ENCODE results near the gene PLEKHM2. TPM values are rescaled to one million over a fixed set of nuclear protein-coding genes. Genes with fewer than 3 reads are reported as not detected.

PLEKHM2 gene
- total RNA-seq, 1 donor from 2014 or later: 16.7 TPM

DNA sequence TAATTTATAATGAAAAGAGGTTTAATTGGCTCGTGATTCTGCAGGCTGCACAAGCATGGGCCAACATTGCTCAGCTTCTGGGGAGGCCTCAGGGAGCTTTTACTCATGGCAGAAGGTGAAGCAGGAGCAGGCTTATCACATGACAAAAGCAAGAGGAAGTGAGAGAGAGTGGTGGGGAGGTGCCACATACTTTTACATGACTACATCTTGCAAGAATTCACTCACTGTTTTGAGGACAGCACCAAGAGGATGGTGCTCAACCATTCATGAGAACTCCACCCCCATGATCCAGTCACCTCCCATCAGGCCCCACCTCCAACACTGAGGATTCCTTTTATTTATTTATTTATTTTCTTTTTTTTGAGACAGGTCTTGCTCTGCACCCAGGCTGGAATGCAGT lies 5.5 kb upstream of the PLEKHM2 start:
- H3K9me3 Mint-ChIP-seq: peaks cover 4% of the 10 kb centered on the region
- H3K79me2 ChIP-seq (ENCODE audit: low read depth): no peaks in the 10 kb centered on the region
- H3K36me3 Mint-ChIP-seq: no peaks in the 10 kb centered on the region
- H3K4me3 ChIP-seq: no peak overlapping the region
- H3K27ac ChIP-seq: no peak overlapping the region
- no peaks in the 10 kb centered on the region for H3F3A ChIP-seq (ENCODE audit: low read depth)
- H3K9me3 ChIP-seq (ENCODE audit: low read depth): no peaks in the 10 kb centered on the region
- H3K4me2 ChIP-seq: no peak overlapping the region
- peaks cover under 1% of the 10 kb centered on the region for H3K4me1 ChIP-seq
- no peak overlapping the region for H2AFZ ChIP-seq (replicated peaks)
- no peaks in the 10 kb centered on the region for H4K20me1 ChIP-seq (ENCODE audit: low read depth)
- H3K9ac ChIP-seq: no peak overlapping the region
- H3K36me3 ChIP-seq: no peaks in the 10 kb centered on the region
- no peaks in the 10 kb centered on the region for H3K27me3 ChIP-seq
- H3K4me1 Mint-ChIP-seq: peaks cover 5% of the 10 kb centered on the region
- DNase-seq (ENCODE audit: low spot score): no peak
- no peak overlapping the region for H3K4me3 Mint-ChIP-seq
- peaks cover 6% of the 10 kb centered on the region for H3K27me3 Mint-ChIP-seq (ENCODE audit: insufficient read depth, low read depth)
- TF ChIP-seq EZH2phosphoT487 (IDR thresholded peaks at IDR 0.05) (no peak), EZH2 (IDR thresholded peaks at IDR 0.05) (no peak)
- TF ChIP-seq, protein P1, sequence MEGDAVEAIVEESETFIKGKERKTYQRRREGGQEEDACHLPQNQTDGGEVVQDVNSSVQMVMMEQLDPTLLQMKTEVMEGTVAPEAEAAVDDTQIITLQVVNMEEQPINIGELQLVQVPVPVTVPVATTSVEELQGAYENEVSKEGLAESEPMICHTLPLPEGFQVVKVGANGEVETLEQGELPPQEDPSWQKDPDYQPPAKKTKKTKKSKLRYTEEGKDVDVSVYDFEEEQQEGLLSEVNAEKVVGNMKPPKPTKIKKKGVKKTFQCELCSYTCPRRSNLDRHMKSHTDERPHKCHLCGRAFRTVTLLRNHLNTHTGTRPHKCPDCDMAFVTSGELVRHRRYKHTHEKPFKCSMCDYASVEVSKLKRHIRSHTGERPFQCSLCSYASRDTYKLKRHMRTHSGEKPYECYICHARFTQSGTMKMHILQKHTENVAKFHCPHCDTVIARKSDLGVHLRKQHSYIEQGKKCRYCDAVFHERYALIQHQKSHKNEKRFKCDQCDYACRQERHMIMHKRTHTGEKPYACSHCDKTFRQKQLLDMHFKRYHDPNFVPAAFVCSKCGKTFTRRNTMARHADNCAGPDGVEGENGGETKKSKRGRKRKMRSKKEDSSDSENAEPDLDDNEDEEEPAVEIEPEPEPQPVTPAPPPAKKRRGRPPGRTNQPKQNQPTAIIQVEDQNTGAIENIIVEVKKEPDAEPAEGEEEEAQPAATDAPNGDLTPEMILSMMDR (IDR thresholded peaks at IDR 0.05): no peak
- H3K27ac Mint-ChIP-seq: no peak overlapping the region

DNA sequence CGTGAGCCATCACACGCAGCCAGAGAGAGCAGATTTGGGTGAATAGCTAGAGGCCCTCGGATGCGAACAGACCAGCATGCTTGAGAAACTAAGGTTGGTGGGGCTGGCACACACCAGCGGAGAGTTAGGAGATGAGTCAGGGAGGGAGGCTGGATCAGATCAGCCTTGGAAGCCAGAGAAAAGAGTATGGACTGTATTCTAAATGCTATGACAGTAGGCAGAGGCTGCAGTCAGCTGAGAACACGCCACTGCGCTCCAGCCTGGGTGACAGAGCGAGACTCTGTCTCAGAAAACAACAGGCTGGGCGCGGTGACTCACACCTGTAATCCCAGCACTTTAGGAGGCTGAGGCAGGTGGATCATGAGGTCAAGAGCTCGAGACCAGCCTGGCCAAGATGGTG lies 4.0 kb upstream of the PLEKHM2 start:
- Mint-ChIP-seq H3K27ac (no peak overlapping the region), H3K27me3 (ENCODE audit: insufficient read depth, low read depth) (peaks cover 6% of the 10 kb centered on the region), H3K4me3 (no peak overlapping the region), H3K36me3 (peaks cover 2% of the 10 kb centered on the region), H3K9me3 (peaks cover 4% of the 10 kb centered on the region), H3K4me1 (peaks cover 7% of the 10 kb centered on the region)
- Histone ChIP-seq H3K27me3 (no peaks in the 10 kb centered on the region), H3K36me3 (no peaks in the 10 kb centered on the region), H4K20me1 (ENCODE audit: low read depth) (peaks cover 2% of the 10 kb centered on the region), H3K9ac (no peak overlapping the region), H3K79me2 (ENCODE audit: low read depth) (peaks cover 12% of the 10 kb centered on the region), H2AFZ (replicated peaks) (no peak overlapping the region), H3F3A (ENCODE audit: low read depth) (no peaks in the 10 kb centered on the region), H3K4me1 (peaks cover 5% of the 10 kb centered on the region), H3K9me3 (ENCODE audit: low read depth) (no peaks in the 10 kb centered on the region), H3K27ac (no peak overlapping the region), H3K4me2 (no peak overlapping the region), H3K4me3 (no peak overlapping the region)
- no peak for DNase-seq (ENCODE audit: low spot score)
- TF ChIP-seq, protein P1 (IDR thresholded peaks at IDR 0.05): no peak
- TF ChIP-seq EZH2 (IDR thresholded peaks at IDR 0.05): no peak
- no peak for TF ChIP-seq EZH2phosphoT487 (IDR thresholded peaks at IDR 0.05)

DNA sequence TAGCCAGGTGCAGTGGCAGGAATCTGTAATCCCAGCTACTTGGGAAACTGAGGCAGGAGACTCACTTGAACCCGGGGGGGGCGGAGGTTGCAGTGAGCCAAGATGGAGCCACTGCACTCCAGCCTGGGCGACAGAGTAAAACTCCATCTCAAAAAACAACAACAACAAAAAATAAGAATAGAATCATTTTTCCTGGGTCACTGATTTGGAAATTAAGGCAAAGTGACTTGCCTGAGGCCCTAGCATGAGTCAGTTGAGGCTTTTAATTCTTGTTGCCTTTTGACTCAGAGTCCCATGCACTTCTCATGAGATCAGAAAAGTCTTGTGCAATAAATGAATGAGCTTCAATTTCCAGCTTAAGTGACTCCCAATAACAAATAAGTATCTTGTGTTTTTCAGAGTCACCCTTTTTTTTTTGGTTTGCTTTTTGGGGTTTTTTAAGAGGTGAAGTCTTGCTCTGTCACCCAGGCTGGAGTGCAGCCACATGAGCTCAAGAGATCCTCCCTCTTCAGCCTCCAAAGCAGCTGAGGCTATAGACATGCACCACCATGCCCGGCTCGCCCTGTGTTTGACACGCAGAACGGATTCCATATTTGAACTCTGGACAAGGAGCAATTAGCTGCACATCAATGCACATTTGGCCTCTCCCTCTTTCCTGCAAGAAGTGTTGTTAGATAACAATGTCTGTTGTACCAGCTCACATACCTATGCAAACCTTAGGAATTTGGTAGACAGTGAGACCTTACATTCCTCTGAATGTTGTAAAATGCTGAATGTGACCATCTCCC lies 3.4 kb upstream of the PLEKHM2 start:
- Histone ChIP-seq H3K9me3 (ENCODE audit: low read depth) (no peaks in the 10 kb centered on the region), H3K27me3 (no peaks in the 10 kb centered on the region), H2AFZ (replicated peaks) (no peak overlapping the region), H4K20me1 (ENCODE audit: low read depth) (peaks cover 8% of the 10 kb centered on the region), H3K4me2 (no peak overlapping the region), H3K27ac (no peak overlapping the region), H3K79me2 (ENCODE audit: low read depth) (peaks cover 18% of the 10 kb centered on the region), H3K36me3 (no peaks in the 10 kb centered on the region), H3K9ac (no peak overlapping the region), H3K4me3 (no peak overlapping the region), H3F3A (ENCODE audit: low read depth) (no peaks in the 10 kb centered on the region), H3K4me1 (peaks cover 11% of the 10 kb centered on the region)
- no peak overlapping the region for H3K27ac Mint-ChIP-seq
- peaks cover 4% of the 10 kb centered on the region for H3K36me3 Mint-ChIP-seq
- peaks cover 6% of the 10 kb centered on the region for H3K27me3 Mint-ChIP-seq (ENCODE audit: insufficient read depth, low read depth)
- DNase-seq (ENCODE audit: low spot score): no peak
- peaks cover 4% of the 10 kb centered on the region for H3K9me3 Mint-ChIP-seq
- H3K4me3 Mint-ChIP-seq: peak overlapping the region; percentile 9
- peaks cover 13% of the 10 kb centered on the region for H3K4me1 Mint-ChIP-seq
- TF ChIP-seq EZH2 (IDR thresholded peaks at IDR 0.05) (no peak), EZH2phosphoT487 (IDR thresholded peaks at IDR 0.05) (no peak)
- TF ChIP-seq, protein P1 (IDR thresholded peaks at IDR 0.05): no peak
